ENCODE data around the gene ATP10B.
"Not testable (repeated sequence)": the region's sequence is repeated elsewhere in the genome, so short reads cannot be mapped to it uniquely, and the experiment has no call there.

Gene ATP10B

DNA sequence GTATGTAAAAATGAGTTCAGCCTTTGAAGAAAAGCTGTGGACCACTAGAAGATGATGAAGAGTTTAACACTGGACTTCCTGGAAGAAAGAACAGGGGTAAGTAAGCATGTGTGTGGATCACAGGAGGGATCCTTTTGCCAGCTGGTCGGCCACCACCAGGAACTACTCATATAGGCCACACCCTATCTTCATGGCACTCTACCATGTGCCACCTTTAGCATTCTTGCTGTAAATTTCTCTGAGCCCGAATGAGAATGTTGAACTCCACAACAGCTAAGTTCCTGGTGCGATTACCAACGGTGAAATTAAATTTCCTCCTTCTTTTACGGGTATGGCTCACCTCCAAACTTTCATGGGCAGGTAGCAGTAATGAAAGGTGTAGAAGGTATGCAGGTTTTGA, 102.3 kb downstream of the ATP10B start:
- no peak for DNase-seq

DNA sequence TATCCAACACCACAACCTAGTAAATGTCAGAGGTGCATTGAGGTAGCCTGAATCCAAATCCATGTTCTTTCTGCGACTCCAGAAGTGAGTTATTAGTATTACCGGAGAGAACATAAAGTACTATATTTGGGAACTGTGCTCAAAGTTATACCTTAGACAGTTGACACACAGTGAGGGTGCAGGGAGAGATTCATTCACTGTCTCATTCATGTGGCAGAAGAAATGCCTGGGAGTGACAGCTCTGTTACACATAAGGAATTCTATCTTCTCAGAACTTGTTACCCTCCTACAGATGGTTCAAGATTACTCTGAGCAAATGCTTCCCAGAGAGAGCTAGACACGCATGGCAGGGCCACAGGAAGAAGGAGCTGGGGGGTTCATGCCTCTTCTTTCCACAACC, 103.0 kb downstream of the ATP10B start:
- no peak for DNase-seq

DNA sequence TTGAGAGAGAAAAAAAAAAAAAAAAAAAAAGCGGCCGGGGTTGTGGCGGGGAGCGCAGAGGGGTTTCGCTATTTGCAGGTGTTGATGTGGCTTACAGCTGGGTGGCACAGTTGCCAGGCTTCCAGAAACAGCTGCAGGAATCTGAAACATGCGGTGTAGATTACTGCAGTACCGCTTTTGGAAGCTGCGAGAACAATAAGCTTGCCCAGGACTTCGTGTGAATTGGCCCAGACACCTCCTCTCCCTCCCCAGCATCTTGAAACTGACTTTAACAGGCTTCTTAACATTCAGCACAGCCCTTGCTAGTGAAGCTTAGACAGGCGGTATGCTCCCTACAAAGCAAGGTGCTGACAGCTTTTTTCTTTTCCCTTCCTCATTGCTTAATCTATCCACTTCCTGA, 104.0 kb downstream of the ATP10B start:
- no peak for DNase-seq

DNA sequence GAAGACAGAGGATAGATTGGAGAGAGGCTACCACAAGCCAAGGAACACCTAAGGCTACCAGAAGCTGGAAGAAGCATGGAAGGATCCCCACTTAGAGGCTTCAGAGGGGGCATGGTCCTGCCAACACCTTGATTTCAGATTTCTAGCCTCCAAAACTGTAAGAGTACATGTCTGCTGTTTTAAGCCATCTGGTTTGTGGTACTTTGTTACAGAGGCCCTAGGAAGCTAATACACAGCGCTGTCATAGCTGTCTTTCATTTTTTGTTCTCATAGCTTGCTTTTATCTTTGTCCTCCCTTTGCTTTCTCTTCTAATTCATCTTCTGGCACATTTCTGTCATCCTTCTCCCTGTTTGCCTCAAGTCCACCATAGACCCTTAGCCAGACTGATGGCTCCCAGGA, 104.5 kb downstream of the ATP10B start:
- DNase-seq, result no peak

DNA sequence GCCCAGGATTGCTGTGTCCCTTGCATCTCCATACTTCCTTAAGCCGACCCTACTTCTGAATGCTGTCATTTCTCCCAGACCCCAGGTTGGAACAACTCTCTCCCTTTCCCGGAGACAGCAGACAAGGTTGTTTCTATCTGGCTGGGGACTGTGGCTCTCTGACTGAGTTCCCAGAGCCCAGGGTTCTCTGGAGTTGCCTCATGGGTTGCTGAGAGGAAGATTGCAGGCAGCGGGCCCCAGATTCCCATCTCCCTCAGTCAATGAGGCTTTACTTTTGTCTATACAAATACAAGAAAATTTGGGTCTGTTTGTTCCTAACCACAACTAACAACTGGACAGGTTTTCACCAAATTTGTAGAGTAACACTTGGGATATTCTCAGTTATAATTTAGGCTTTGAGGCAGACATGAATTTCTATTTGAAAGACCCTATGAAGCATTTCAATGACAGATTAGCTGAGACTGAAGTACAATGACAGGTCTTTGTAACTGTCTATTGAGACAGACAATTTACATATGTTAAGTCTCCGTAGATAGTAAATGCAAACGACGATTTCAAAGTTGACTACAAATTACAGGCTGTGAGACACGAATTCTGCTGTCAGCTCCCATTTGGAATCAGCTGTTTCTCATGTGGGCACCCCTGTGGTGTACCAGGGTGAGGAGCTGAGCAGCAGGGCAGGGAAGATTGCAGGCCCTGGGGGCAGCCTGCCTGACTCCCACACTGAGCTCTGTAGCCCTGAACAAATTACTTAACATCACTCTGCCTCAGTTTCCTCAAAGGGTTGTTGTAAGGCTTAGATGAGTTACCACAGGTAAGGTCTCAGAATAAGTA, 107.5 kb downstream of the ATP10B start:
- DNase-seq, result no peak

DNA sequence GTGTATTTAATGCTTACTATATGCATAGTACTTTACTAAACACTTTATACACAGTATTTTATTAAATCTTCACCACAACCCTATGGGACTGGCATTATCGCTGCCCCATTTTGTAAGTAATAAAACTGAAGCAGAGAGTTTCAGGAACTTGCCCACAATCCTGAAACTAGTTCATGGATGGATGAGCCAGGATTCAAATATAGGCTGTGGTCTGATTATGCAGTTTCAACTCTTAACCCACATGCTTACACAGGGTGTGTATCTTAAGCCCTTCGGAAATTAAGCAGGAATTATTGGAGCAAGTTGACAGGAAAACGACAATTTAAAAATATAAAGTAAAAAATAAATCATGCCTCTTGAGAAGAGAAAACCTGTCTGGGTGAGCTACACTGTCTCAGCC, 109.0 kb downstream of the ATP10B start:
- no peak for DNase-seq

DNA sequence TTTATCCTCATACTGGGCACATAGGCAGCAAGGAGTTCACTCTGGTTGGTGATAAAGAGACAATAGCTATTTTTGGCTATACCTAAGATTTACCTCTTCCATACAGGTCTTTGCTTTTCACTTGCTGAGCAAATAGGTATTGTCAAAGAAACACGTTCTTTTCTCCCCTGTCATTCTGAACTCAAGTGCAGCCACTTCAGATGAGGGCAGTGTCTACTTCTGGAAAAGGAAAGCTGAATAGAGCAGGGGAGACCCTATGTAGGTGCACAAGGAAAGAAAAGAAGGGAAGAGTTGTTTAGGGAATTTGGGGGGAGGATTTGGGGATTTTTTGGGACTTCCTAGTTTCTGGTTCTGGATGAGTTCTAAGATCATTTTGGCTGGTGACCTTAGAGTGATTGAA, 109.6 kb downstream of the ATP10B start:
- DNase-seq, result no peak

DNA sequence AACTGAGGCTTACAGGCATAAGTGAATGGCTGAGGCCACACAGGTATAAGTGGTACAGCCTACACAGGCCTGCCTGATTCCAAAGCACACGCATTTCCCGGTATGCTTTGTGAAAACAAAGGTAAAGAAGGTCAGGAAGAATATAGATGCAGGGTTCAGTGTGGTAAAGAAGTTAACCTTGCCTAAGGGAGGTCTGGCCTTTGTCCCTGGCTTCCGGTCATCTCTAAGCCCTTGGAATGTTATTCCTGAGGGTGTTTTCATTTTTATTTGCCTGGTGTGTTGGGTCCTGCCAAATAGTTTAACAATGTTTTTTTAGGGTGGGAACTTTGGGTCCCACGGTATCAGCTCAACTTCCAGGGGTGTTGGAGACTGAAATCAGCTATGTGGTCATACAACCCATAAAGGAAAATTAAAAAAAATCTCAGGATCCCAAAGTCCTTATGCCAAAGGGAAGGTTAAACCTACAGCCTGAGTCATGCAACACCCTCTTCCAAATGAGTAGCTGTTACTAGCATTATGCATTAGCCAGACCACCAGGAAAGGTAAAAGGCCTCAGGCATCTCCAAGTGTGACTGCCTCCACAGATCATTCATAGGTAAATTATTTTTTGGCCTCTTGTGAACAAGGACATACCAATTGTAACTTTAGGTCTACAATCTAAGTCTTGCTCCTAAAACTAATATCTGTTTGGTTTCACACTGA, 124.6 kb downstream of the ATP10B start:
- no peak for DNase-seq

DNA sequence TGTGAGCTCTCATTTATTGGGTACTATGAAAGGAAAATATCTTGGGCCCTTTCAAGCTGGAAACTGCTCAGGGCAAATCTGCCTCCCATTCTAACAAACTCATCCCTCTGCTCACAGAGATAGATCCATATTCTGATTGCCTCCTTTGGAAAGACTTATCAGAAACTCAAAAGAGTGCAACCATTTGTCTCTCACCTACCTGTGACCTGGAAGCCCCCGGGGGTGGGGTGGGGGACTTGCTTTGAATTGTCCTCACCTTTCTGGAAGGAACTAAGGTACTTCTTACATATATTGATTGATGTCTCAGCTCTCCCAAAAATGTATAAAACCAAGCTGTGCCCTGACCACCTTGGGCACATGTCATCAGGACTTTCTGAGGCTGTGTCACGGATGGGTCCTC, 125.3 kb downstream of the ATP10B start:
- no peak for DNase-seq

DNA sequence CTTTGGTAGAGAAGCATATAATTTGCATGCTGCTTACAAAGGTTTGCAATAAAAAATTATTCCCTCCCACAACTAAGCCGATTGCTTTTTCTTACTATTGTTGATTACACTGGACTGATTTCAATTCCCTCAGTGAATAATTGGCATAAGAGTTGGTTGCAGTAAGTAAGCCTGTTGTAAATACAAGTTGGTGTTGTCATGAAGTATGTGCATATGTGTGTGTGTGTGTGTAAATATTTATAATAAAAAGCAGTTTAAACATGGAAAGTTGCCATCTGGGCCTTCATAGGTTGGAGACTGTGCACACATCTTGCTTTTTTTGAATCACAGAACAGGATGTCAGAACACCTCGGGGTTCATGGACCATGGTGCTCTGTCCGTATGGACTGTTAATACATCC, 131.2 kb downstream of the ATP10B start:
- DNase-seq, result no peak

DNA sequence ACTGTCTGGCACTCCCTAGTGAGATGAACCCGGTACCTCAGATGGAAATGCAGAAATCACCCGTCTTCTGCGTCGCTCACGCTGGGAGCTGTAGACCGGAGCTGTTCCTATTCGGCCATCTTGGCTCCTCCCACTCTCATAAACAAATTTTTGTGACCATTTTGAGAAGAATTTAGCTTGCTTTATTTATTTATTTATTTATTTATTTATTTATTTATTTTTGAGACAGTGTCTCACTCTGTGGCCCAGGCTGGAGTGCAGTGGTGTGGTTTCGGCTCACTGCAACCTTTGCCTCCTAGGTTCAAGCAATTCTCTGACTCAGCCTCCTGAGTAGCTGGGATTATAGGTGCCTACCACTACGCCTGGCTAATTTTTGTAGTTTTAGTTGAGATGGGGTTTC, 136.5 kb downstream of the ATP10B start:
- not testable (repeated sequence) for DNase-seq

DNA sequence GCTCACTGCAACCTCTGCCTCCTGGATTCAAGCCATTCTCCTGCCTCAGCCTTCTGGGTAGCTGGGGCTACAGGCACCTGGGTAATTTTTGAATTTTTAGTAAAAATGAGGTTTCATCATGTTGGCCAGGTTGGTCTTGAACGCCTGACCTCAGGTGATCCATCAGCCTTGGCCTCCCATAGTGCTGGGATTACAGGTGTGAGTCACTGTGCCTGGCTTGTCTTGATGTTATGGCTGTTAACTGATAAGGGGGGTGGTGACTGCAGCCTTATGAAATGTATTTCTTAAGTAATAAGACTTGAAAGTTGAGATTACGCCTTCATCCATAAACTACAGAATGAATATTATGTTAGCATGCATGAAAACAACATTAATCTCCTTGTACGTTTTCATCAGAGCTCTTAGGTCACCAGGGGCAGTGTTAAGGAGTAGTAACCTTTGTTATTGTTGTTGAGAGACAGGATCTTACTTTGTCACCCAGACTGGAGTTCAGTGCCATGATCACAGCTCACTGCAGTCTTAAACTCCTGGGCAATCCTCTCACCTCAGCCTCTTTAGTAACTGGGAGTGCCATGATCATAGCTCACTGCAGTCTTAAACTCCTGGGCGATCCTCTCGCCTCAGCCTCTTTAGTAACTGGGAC, 148.3 kb downstream of the ATP10B start:
- DNase-seq, result no peak

DNA sequence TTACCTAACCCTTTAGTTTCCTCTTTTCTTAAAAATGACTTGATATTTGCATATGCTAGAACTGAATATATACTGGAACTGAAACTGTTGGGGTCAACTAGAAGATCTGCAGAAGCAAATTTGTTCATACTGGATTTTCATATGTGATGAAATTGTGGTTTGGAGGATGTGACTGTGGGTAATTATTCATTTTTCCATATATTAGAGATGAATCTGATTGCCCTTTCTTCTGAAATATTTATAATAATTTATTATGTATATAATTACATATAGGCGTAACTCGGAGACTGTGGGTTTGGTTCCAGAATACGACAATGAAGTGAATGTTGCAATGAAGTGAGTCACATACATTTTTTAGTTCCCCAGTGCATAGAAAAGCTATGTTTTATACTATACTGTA, 149.1 kb downstream of the ATP10B start:
- DNase-seq, result no peak

DNA sequence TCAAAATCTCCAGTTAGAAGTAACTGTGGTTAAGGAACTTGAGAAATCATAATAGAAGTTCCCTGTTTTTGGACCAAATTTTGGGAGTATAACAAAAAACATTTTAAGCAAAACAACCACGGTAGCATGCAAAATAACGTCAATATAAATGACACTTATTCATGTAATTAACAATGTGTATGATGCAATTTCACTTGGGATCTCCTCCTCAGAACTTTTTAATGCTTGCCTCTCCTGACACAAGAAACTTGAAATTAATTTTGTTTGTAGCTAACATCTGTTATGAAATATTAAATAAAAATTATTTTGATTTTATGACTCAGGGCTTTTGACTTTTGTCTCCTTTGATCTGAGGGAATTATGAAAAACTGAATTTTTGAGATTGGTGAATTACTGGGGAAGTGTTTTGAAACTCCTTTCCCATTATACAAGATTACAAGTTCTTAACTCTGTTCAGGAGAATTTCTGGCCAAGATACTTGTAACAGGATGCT, 149.7 kb downstream of the ATP10B start:
- DNase-seq, result no peak

DNA sequence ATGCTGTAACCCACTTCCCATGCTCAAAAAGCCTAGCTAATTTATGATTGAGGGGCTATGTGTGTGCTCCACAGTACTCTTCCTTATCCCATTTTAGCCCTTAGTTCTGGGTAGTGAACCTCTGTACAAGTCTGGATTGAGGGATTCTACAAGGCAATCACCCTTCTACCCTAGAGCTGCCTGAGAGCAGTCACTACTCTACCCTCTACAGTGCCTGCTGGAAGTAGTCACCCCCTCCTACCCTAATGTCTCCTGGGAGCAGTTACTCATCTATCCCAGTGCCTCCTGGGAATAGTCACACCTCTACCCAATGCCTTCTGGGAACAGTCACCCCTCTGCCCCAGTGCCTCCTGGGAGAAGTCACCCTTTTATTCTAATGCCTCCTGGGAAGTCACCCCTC, 150.6 kb downstream of the ATP10B start:
- DNase-seq, result no peak

DNA sequence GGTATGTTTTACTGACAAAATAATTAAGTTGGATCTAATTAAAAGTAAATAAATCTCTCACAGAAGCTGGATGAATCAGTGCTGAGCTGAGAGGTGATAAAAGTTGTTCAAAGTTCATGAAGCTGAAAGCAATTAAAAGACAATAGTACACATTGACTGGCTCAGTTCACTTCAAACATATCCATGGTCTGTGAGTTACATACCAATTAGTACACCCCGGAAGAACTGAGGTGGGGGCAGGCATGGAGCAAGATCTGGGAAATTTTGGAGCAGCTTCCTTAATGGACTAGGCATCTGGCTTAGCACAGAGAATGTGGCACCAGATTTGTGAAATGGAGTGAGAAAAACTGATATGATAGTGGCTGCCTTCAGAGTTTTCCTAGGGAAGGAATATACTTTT, 152.7 kb downstream of the ATP10B start:
- DNase-seq, result no peak

DNA sequence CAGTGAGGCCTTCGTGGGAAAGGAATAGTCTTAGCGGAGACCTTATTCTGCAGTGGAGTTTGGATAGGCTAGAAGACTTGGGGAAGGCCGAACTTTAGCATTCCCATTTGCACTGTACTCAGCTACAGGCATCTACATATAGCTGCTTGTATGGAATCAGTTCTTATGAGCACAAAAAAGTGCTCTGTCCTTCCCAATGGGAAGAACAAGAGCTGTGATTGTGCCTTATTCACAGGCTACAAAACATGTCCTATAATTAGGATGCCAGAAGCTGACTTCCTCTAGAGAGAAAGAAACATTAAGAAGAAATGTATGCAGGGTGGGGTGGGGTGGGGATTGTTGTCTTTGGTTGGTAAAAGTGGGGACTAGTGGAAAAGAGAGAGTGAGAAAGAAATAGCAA, 154.7 kb downstream of the ATP10B start:
- no peak for DNase-seq

DNA sequence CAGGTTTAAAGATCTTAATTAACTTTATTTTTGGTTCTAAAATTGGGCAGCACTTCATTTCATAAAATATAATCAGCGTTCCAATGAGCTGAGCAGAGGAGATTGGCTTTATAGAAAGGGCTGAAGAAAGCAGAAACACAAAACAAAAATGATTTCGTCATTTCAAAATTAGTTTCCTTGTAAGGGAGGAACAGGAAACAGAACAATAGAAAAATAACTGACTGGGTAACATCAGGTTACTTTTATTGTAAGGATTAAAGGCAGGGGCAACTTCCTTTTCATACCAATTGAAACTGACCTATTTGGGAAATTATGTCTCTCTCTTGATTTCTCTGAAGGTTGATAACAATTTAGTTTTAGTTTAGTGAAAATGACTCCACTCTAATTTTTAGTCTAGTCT, 157.1 kb downstream of the ATP10B start:
- DNase-seq, result peak in 1 of 2 experiments; percentile 16

DNA sequence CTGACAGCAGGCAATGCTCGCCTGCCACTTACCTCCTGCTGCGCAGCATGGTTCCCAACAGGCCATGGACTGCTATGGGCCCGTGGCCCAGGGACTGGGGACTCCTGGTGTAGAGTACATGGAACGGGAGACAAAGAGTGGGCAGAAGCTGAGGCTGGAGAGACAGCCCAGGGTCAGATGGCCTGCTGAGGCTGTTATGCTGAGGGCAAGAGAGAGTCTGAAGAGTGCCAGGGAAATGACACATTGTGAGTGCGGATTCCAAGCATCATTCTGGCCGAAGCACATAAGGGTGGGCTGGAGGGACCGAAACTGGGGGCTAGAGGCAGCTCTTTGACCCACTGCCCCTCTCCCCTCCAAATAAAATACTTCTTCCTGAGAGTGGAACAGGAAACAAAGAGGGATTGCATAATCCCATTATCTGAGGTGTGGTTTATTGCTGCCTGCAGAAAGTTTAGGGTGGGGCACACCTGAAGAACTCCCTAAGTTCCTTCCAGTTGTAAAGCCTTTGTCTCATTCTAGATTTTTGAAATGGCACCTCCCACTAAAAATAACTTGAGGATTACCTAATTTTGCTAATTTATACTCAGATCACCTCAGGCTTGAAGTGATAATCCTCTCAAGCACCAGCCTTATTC, 158.1 kb downstream of the ATP10B start:
- no peak for DNase-seq

DNA sequence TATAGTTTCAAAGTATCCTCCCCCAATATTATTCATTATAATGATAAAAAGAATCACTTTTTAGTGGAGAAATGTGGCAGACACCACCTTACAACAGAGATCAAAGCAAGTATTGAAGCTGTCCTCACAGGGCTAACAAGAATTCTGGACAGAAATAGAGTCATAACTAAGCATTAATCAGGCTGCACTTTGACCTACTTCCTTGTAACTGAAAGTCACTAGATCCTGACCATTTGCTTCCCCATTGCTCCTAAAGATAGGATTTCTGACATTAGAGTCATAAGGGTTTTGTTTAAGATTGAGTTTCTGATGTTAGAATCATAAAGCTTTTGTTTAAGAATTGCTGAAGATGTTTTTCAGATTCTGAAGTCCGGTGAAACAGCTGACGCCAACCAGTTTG, 159.7 kb downstream of the ATP10B start:
- DNase-seq, result no peak

DNA sequence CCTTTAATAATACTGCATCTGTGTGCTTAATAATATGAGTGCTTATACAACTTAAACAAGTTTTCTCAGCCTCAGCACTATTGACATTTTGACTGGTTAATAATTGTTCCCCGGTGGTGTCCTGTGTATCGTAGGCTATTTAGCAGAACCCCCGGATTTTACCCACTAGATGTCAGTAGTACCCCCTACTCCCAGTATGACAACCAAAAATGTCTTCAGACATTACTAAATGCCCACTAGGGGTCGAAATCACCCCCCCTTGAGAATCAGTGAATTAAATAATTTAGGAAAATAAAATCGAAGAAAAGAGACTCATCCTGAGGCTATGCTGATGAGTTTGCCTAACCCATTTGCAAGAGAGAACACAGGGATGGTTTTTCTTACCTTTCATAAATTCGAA, 166.3 kb downstream of the ATP10B start:
- peak; percentile 71 to 85 for DNase-seq

DNA sequence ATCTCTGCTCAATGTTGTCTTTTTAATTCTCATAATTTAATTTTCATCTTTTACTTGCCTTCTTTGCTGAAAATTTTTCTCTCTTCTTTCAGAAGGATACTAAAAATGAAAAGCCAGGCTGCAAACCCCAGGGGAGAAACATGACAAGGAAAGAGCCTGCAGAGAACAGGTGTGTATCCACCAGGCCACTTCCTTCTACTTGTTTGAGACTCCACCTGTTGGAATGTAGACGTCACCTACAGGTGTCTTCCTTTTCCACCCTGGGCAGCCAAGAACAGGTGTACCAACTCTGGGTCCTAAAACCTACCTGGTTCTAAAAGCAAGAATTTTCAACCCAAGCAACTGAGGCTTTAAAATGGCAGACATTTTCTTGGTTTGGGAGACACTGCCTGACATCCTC, 166.8 kb downstream of the ATP10B start:
- no peak for DNase-seq

DNA sequence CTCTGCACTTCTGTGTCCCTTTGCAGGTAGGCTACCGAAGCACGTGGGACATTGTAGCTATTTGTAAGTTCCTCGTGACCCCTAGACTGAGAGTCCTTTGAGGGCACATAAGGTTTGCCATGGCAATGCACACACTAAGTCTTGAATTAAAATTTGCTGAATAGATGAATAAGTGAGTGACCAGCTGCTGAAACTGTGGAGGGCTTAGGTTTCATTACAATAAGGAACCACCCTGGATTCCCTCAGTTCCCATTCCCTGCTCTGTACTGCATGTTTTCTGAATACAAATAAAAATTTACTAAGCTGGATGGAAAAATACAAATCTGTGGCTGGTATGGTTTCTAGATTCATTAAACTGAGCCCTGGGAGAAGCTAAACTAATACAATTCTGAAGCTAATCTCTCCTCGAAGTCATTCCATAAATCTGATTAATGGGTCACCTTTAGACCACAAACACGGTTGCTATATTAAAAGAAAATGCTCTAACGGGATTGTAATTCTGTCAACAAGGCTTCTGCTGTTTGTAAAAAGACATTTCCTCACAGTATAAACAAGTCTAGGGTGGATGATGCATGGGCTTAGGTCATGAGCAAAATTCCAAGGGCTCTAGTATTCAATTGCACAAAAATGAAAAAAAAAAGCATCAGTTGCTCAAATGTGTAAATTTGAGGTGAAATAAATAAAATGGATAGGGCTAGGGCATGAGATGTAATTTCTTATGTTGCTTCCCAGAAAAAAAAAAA, 172.3 kb downstream of the ATP10B start:
- DNase-seq, result no peak
